Sigmoid colon (tissue), 4 donors: ENCODE results near the gene MZT2A.
"Not testable (repeated sequence)": the region's sequence is repeated elsewhere in the genome, so short reads cannot be mapped to it uniquely, and the experiment has no call there.

ENCODE experiments used
- EP300 ChIP-seq, 4 donors: sonication (generic); formaldehyde crosslinking; IDR thresholded peaks; one replicate each; pipeline ENCODE4 v1.6.1; 2017; ENCODE audit warnings: antibody characterized with exemption in 4 of 4
- TF ChIP-seq, protein P1 (sequence below), 4 experiments: fragments of 450-650 bp in 3 of 4; fragments of 200-600 bp in 1 of 4; IDR thresholded peaks; one replicate each; pipeline ENCODE4 v1.5.1; 2016 to 2019; ENCODE audit warnings: antibody characterized with exemption in 4 of 4, mild to moderate bottlenecking in 3 of 4, moderate library complexity in 2 of 4

DNA sequence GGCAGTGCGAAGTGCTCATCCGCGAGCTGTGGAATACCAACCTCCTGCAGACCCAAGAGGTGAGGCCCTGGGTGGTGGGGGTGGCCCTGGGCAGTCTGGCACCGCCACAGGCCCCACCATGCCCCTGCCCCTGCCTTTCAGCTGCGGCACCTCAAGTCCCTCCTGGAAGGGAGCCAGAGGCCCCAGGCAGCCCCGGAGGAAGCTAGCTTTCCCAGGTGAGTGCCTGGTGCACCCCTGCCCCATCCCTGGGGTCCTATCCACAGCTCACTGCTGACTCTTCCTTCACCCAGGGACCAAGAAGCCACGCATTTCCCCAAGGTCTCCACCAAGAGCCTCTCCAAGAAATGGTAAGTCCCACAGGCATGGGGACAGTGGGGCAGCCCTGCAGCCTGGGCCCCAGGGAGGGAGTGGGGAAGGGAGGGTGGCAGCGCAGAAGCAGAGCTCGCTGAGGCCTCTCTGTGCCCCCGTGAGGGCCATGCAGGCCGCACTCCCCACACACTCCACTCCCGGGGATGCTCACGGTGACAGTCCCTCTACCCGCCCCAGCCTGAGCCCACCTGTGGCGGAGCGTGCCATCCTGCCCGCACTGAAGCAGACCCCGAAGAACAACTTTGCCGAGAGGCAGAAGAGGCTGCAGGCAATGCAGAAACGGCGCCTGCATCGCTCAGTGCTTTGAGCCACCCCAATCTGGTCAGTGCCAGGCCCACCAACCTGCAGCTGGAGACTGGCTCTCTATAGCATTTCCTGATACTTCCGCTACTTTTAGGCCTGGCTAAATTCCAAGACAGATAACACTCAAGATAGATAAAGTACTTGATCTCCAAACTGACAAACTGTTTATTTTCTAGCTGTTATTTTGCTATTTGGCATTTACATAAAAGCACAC, 40.8 kb upstream of the MZT2A start:
- TF ChIP-seq, protein P1, sequence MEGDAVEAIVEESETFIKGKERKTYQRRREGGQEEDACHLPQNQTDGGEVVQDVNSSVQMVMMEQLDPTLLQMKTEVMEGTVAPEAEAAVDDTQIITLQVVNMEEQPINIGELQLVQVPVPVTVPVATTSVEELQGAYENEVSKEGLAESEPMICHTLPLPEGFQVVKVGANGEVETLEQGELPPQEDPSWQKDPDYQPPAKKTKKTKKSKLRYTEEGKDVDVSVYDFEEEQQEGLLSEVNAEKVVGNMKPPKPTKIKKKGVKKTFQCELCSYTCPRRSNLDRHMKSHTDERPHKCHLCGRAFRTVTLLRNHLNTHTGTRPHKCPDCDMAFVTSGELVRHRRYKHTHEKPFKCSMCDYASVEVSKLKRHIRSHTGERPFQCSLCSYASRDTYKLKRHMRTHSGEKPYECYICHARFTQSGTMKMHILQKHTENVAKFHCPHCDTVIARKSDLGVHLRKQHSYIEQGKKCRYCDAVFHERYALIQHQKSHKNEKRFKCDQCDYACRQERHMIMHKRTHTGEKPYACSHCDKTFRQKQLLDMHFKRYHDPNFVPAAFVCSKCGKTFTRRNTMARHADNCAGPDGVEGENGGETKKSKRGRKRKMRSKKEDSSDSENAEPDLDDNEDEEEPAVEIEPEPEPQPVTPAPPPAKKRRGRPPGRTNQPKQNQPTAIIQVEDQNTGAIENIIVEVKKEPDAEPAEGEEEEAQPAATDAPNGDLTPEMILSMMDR (IDR thresholded peaks at IDR 0.05), result not testable (repeated sequence)
- not testable (repeated sequence) for TF ChIP-seq EP300 (IDR thresholded peaks at IDR 0.05)
